NAMALWA (cell line): Measurements from ENCODE around the gene PCDHB11.
"Not testable (repeated sequence)": the region's sequence is repeated elsewhere in the genome, so short reads cannot be mapped to it uniquely, and the experiment has no call there.

ENCODE experiments used
- DNase-seq: peaks from one replicate; pipeline ENCODE4 v3.0.0-alpha.2; 2015; ENCODE audit warnings: low spot score

The PCDHB11 gene

DNA sequence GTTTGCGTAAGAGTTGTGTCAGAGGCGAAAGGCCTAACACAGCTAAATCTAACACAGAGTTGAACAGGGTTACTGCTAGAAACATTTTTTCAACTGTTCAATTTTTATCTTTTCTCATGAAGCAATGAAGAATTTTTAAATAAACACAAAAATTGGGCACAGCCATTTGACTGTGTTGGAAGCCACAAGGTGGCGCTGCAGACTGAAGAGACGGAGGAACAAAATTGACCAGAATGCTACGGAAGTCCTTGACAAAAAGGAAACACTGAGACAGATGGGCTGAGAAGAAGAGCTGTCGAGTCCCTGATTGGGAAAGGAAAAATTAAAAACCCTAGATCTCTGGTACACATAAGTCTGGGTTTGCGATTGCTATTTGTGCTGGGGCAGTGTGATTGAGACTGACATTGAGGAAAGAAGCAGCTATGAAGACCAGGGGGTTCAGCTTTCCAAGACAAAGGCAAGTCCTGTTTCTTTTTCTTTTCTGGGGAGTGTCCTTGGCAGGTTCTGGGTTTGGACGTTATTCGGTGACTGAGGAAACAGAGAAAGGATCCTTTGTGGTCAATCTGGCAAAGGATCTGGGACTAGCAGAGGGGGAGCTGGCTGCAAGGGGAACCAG lies 12.4 kb upstream of the PCDHB11 start, which contains the start of gene PCDHB9:
TSS of gene PCDHB9 (plus strand) at position 265 of the 616 bp plus-strand sequence. CDS start at position 423, 158 bp downstream.
- peak; percentile 76 for DNase-seq

DNA sequence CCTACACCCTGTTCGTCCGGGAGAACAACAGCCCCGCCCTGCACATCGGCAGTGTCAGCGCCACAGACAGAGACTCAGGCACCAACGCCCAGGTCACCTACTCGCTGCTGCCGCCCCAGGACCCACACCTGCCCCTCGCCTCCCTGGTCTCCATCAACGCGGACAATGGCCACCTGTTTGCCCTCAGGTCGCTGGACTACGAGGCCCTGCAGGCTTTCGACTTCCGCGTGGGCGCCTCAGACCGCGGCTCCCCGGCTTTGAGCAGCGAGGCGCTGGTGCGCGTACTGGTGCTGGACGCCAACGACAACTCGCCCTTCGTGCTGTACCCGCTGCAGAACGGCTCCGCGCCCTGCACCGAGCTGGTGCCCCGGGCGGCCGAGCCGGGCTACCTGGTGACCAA lies 10.7 kb upstream of the PCDHB11 start:
- not testable (repeated sequence) for DNase-seq

DNA sequence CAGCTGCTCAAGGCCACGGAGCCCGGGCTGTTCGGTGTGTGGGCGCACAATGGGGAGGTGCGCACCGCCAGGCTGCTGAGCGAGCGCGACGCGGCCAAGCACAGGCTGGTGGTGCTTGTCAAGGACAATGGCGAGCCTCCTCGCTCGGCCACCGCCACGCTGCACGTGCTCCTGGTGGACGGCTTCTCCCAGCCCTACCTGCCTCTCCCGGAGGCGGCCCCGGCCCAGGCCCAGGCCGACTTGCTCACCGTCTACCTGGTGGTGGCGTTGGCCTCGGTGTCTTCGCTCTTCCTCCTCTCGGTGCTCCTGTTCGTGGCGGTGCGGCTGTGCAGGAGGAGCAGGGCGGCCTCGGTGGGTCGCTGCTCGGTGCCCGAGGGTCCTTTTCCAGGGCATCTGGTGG lies 10.3 kb upstream of the PCDHB11 start:
- DNase-seq, result not testable (repeated sequence)

DNA sequence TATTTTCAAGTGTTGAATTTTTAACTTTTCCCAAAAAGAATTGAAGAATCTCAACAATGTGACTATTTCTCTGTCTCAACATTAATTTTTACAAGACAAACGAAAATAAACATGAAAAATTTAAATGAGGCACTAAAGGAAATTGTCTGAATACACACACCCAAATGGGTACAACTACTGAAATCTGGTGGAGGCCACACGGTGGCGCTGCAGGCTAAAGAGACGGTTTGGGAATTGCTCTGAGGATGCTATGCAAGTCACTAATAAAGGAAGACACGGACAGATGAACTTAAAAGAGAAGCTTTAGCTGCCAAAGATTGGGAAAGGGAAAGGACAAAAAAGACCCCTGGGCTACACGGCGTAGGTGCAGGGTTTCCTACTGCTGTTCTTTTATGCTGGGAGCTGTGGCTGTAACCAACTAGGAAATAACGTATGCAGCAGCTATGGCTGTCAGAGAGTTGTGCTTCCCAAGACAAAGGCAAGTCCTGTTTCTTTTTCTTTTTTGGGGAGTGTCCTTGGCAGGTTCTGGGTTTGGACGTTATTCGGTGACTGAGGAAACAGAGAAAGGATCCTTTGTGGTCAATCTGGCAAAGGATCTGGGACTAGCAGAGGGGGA lies 7.2 kb upstream of the PCDHB11 start, which contains the start of gene PCDHB10:
TSS of gene PCDHB10 (plus strand) at position 244 of the 616 bp plus-strand sequence. CDS start at position 444, 200 bp downstream.
- DNase-seq, result peak; percentile 68

DNA sequence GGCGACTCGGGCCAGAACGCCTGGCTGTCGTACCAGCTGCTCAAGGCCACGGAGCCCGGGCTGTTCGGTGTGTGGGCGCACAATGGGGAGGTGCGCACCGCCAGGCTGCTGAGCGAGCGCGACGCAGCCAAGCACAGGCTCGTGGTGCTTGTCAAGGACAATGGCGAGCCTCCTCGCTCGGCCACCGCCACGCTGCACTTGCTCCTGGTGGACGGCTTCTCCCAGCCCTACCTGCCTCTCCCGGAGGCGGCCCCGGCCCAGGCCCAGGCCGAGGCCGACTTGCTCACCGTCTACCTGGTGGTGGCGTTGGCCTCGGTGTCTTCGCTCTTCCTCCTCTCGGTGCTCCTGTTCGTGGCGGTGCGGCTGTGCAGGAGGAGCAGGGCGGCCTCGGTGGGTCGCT lies 5.1 kb upstream of the PCDHB11 start:
- not testable (repeated sequence) for DNase-seq

DNA sequence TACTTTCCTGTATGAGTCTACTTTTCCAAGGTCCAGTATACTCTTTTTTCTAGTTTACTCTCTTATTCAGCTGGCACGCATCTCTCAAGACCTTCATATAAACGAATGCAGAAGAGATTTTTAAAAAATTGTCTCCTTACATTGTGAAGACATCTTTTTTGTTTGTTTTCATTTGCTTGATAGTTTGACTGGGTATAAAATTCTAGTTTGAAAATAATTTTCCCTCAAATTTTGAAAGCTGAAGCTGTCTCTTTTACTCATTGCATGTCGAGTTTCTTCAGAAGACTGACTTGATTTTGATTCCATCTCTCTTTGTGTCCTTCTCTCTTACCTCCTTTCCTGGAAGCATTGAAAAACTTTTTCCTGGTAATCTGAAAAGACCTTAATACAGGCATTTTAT lies 3.1 kb upstream of the PCDHB11 start:
- DNase-seq, result no peak

DNA sequence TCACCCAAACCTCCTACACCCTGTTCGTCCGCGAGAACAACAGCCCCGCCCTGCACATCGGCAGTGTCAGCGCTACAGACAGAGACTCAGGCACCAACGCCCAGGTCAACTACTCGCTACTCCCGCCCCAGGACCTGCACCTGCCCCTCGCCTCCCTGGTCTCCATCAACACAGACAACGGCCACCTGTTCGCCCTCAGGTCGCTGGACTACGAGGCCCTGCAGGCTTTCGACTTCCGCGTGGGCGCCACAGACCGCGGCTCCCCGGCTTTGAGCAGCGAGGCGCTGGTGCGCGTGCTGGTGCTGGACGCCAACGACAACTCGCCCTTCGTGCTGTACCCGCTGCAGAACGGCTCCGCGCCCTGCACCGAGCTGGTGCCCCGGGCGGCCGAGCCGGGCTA lies 1.7 kb downstream of the PCDHB11 start:
- DNase-seq, result not testable (repeated sequence)

DNA sequence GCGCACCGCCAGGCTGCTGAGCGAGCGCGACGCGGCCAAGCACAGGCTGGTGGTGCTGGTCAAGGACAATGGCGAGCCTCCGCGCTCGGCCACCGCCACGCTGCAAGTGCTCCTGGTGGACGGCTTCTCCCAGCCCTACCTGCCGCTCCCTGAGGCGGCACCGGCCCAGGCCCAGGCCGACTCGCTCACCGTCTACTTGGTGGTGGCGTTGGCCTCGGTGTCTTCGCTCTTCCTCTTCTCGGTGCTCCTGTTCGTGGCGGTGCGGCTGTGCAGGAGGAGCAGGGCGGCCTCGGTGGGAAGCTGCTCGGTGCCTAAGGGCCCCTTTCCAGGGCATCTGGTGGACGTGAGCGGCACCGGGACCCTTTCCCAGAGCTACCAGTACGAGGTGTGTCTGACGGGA lies 2.2 kb downstream of the PCDHB11 start:
- DNase-seq, result not testable (repeated sequence)

DNA sequence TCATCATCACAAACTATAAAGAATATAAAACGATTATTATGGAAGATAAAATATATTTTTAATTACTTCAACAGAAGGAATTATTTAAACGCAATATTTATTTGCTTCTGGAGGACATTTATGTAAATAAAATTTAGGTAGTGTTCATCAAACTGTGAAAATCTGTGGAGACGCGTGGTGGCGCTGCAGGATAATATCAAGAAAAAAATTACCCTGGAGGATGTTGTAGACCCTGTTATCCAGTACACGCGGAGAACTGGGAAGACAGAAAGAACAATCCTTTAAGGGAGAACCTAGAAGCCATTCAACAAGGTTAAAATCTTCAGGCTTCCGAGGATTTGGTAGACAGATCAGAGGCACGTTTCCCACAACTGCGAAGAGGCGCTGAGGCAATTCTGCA lies 9.1 kb downstream of the PCDHB11 start, which contains the start of gene PCDHB12:
TSS of gene PCDHB12 (plus strand) at position 242 of the 400 bp plus-strand sequence. CDS start 189 bp downstream, outside the sequence.
- peak; percentile 49 for DNase-seq

DNA sequence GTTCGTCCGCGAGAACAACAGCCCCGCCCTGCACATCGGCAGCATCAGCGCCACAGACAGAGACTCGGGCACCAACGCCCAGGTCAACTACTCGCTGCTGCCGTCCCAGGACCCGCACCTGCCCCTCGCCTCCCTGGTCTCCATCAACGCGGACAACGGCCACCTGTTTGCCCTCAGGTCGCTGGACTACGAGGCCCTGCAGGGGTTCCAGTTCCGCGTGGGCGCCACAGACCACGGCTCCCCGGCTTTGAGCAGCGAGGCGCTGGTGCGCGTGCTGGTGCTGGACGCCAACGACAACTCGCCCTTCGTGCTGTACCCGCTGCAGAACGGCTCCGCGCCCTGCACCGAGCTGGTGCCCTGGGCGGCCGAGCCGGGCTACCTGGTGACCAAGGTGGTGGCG lies 10.9 kb downstream of the PCDHB11 start:
- not testable (repeated sequence) for DNase-seq

DNA sequence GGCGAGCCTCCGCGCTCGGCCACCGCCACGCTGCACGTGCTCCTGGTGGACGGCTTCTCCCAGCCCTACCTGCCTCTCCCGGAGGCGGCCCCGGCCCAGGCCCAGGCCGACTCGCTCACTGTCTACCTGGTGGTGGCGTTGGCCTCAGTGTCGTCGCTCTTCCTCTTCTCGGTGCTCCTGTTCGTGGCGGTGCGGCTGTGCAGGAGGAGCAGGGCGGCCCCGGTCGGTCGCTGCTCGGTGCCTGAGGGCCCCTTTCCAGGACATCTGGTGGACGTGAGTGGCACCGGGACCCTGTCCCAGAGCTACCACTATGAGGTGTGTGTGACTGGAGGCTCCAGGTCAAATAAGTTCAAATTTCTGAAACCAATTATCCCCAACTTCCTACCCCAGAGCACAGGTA lies 11.4 kb downstream of the PCDHB11 start:
- DNase-seq, result not testable (repeated sequence)

DNA sequence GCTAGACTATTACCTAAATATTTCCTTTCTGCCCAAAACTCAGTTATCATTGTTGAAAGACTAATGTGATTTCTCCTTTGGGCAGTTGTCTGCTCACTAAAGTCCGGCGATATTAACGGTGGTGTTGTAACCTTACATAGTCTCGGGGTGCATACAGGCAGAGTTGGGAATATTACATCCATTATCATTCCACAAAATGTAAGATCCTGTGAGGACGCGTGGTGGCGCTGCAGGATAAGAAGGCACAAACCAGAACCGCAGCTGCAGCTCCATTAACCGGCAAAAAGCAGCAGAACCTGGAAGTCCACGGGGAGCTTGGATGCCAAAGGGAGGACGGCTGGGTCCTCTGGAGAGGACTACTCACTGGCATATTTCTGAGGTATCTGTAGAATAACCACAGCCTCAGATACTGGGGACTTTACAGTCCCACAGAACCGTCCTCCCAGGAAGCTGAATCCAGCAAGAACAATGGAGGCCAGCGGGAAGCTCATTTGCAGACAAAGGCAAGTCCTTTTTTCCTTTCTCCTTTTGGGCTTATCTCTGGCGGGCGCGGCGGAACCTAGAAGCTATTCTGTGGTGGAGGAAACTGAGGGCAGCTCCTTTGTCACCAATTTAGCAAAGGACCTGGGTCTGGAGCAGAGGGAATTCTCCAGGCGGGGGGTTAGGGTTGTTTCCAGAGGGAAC lies 14.4 kb downstream of the PCDHB11 start, which contains the start of gene PCDHB13:
TSS of gene PCDHB13 (plus strand) at position 264 of the 684 bp plus-strand sequence. CDS start at position 469, 205 bp downstream.
- peak; percentile 26 for DNase-seq

DNA sequence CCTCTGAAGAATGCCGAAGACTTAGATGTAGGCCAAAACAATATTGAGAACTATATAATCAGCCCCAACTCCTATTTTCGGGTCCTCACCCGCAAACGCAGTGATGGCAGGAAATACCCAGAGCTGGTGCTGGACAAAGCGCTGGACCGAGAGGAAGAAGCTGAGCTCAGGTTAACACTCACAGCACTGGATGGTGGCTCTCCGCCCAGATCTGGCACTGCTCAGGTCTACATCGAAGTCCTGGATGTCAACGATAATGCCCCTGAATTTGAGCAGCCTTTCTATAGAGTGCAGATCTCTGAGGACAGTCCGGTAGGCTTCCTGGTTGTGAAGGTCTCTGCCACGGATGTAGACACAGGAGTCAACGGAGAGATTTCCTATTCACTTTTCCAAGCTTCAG lies 15.2 kb downstream of the PCDHB11 start:
- not testable (repeated sequence) for DNase-seq

DNA sequence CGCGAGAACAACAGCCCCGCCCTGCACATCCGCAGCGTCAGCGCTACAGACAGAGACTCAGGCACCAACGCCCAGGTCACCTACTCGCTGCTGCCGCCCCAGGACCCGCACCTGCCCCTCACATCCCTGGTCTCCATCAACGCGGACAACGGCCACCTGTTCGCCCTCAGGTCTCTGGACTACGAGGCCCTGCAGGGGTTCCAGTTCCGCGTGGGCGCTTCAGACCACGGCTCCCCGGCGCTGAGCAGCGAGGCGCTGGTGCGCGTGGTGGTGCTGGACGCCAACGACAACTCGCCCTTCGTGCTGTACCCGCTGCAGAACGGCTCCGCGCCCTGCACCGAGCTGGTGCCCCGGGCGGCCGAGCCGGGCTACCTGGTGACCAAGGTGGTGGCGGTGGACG lies 16.1 kb downstream of the PCDHB11 start:
- not testable (repeated sequence) for DNase-seq

DNA sequence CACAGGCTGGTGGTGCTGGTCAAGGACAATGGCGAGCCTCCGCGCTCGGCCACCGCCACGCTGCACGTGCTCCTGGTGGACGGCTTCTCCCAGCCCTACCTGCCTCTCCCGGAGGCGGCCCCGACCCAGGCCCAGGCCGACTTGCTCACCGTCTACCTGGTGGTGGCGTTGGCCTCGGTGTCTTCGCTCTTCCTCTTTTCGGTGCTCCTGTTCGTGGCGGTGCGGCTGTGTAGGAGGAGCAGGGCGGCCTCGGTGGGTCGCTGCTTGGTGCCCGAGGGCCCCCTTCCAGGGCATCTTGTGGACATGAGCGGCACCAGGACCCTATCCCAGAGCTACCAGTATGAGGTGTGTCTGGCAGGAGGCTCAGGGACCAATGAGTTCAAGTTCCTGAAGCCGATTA lies 16.6 kb downstream of the PCDHB11 start:
- not testable (repeated sequence) for DNase-seq

DNA sequence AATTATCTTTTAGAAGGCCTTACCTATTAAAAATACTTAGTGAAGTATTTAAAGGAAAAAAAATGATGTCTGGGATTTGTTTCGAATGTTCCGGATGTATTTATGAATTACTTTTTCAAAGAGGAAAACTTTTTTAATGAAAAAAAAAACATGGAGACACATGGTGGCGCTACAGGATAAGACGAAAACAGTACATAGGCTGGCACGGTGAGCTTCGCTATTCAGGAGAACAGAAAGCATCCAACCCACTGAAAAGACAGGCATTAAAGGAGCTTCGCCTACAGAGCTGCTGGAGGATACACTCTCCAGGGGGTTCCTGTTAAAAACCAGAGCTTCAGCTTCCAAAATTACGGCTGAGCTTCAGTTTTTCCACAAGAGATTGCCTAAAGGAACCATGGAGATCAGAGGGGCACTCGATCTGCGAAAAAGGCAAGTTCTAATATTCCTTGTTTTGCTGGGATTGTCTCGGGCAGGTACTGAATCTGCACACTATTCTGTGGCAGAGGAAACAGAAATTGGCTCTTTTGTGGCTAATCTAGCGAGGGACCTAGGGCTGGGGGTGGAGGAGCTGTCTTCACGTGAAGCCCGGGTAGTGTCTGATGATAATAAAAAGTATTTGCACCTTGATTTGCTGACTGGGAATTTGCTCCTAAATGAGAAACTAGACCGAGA lies 23.8 kb downstream of the PCDHB11 start, which contains the start of gene PCDHB14:
TSS of gene PCDHB14 (plus strand) at position 232 of the 672 bp plus-strand sequence. CDS start at position 395, 163 bp downstream.
- peak; percentile 56 for DNase-seq

DNA sequence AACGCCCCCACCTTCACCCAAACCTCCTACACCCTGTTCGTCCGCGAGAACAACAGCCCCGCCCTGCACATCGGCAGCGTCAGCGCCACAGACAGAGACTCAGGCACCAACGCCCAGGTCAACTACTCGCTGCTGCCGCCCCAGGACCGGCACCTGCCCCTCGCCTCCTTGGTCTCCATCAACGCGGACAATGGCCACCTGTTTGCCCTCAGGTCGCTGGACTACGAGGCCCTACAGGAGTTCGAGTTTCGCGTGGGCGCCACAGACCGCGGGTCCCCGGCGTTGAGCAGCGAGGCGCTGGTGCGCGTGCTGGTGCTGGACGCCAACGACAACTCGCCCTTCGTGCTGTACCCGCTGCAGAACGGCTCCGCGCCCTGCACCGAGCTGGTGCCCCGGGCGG lies 25.4 kb downstream of the PCDHB11 start:
- not testable (repeated sequence) for DNase-seq

DNA sequence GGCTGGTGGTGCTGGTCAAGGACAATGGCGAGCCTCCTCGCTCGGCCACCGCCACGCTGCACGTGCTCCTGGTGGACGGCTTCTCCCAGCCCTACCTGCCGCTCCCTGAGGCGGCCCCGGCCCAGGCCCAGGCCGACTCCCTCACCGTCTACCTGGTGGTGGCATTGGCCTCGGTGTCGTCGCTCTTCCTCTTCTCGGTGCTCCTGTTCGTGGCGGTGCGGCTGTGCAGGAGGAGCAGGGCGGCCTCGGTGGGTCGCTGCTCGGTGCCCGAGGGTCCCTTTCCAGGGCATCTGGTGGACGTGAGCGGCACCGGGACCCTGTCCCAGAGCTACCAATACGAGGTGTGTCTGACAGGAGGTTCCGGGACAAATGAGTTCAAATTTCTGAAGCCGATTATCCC lies 26.0 kb downstream of the PCDHB11 start:
- DNase-seq, result not testable (repeated sequence)

DNA sequence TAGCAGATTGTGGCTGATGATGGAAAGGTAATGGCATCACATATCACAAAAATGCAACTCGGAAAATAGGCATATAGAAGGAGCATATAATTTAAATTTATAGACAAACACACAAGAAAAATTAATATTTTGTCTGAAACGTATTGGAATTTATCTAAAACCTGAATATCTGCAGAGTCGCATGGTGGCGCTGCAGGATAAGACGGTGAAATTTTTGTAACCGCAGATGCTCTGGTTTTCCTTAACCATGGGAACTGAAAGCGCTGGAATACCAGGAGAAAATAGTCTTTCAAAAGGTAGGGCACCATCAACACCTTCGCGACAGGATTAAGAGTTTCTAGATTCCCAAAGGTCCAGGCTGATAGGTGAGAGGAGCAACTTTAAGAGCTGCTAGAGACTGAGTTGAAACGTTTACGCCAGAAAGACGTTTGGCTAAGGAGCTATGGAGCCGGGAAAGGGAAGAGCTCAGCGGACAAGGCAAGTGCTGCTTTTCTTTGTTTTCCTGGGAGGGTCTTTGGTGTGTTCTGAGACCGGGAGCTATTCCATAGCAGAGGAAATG lies 34.8 kb downstream of the PCDHB11 start:
- DNase-seq, result no peak

DNA sequence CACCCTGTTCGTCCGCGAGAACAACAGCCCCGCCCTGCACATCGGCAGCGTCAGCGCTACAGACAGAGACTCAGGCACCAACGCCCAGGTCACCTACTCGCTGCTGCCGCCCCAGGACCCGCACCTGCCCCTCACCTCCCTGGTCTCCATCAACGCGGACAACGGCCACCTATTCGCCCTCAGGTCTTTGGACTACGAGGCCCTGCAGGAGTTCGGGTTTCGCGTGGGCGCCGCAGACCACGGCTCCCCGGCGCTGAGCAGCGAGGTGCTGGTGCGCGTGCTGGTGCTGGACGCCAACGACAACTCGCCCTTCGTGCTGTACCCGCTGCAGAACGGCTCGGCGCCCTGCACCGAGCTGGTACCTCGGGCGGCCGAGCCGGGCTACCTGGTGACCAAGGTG lies 36.5 kb downstream of the PCDHB11 start:
- DNase-seq, result not testable (repeated sequence)

DNA sequence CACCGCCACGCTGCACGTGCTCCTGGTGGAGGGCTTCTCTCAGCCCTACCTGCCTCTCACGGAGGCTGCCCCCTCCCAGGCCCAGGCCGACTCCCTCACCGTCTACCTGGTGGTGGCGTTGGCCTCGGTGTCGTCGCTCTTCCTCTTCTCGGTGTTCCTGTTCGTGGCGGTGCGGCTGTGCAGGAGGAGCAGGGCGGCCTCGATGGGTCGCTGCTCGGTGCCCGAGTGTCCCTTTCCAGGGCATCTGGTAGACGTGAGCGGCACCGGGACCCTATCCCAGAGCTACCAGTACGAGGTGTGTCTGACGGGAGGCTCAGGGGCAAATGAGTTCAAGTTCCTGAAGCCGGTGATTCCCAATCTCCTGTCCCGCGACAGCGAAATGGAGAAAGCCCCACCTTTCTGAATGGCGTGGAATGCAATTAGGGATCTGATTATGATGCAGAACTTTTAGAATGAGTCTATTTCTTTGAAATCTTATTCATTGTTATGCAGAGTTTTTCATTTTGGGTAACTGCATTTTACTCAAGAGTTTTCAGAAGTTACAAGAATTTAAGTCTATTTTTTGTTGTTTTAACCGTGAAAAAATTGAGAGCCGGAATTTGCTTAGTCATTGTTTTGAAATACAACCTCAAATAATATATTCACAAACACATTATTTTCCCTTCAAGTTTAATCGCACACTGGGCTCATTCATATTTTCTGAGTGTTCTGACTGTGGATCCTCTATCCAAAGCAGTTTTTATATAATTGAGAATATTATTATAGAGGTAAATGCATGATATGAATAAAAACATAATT lies 37.3 kb downstream of the PCDHB11 start:
- DNase-seq, result no peak
